Erythroblast (primary cell): ENCODE results near the gene SLC15A5.

ENCODE experiments used
- DNase-seq, 2 experiments: peaks; one replicate each; lab custom pipeline; 2025; lab: John Stamatoyannopoulos, UW
- GATA1 ChIP-seq: IDR thresholded peaks from 2 replicates; pipeline ENCODE4 v1.6.1; 2011; ENCODE audit warnings: low read depth, mild to moderate bottlenecking, control low read depth, low read length, moderate library complexity
- POLR2A ChIP-seq: IDR thresholded peaks from 2 replicates; pipeline ENCODE4 v1.6.1; 2011; ENCODE audit warnings: mild to moderate bottlenecking, low read length

The SLC15A5 gene

DNA sequence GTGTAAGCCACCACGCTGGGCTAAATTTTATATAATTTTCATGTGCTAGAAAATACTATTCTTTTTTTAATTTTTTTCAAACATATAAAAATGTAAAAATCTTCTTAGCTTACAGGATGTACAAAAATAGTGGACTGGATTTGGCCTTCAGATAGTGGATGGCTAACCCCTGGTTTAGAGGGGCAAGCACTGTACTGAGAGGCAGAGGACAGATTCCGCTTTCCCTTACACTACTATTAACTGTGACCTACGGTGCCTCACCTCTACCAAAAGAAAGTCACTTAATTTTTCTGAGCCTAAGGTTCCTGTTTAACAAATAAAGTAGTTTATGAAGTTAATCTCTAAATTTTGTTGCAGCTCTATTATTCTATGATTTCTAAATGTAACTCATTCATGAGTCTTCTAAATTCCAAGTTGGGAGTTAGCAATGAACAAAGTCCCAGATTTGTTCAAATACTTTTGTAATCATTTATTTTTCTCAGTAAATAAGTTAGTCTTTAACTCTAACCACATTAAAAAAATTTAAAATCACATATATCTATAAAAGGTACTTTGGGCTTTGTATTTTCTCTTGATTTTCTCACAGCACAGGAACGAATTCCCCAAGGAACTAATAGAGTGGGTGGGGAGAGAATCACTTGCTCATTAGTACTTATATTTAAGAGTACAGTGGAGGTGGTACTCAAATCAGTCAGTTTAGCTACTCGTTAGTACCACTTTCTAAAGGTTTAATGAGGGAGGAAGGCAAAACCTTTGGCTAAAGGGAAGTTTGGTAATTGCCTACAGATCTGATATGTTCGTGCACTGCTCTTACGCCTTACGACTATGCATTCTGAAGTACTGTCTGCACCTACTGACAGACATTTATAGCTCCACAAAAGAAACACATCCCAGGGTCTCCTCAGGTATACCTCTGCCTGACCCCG lies 33.7 kb downstream of the SLC15A5 start:
- DNase-seq = no peak
- TF ChIP-seq POLR2A (no peak), GATA1 (no peak)

DNA sequence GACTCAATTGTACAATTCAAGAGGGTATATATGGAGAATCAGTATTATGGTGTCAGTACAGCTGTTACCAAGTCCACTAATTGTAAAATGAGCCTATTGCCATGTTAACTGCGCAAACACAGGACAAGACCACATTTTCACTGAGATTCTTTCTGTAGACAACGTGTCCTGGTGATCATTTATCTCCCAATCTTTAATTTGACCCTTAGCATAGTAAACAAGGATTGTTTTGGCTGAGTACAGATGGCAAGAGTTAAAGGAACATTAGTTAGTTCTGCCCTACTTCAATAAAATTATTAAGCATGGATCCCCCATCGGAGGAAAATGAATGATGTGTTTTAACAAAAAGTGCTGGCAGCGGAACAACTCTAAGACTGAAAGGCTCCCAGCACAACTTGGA lies 36.1 kb downstream of the SLC15A5 start:
- no peak for DNase-seq
- TF ChIP-seq GATA1 (no peak), POLR2A (no peak)

DNA sequence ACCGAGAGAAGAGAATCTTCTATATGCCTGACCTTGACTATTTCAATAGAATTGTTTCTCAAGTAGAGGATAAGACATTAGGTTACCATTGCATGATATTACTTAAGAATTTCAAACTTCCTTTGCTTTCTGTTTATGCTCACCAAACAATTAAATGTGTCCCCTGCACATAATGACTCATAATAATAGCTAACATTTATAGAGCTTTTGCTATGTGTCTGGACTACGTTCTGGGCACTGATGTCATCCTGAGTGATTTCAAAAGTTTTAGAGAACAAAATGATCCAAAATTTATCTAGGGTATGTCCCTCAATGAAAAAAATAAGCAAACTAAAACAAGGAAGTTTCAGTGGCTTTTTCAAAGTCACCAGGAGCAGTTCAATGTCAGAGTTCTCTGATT lies 38.8 kb downstream of the SLC15A5 start:
- no peak for TF ChIP-seq GATA1
- no peak for TF ChIP-seq POLR2A
- DNase-seq = no peak

DNA sequence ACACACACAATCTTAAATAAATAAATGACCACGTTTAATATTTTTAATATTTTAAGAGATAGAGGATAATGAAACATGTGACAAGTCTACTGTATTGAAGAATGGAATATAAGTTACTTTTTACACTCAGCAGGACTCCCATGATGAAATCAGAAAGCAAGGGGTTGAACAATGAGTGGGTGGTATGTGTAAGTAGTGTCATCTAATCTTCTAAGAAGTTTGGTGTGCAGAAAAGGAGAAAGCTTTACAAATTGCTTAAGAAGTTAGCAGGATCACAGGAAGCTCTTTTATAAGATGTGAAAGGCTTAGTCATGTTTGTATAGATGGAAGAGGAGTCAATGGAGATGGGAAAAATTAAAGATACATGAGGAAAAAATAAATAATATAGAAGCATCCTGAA lies 47.8 kb downstream of the SLC15A5 start:
- DNase-seq = no peak

DNA sequence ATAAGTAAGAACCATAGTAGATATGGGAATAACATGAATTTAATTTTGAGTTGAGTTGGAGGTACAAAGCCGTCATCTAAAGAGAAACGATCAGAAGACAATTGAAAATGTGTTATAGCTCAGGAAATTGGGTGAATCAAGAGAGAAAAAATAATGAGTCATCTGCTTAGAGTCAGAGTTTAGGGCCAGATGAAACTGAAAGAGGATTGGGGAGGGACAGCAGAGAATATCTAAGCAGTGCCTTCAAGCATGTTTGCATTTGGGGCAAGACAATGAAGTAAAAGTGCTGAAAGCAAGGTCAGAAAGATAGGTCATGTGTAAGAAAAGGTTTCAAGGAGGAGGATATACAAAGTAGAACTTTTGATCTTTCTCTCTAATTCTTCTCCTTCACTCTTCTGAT lies 49.4 kb downstream of the SLC15A5 start:
- no peak for TF ChIP-seq POLR2A
- no peak for TF ChIP-seq GATA1
- no peak for DNase-seq

More for the DNA sequence above, 47.8 kb downstream of the SLC15A5 start:
- TF ChIP-seq GATA1 (no peak), POLR2A (no peak)

DNA sequence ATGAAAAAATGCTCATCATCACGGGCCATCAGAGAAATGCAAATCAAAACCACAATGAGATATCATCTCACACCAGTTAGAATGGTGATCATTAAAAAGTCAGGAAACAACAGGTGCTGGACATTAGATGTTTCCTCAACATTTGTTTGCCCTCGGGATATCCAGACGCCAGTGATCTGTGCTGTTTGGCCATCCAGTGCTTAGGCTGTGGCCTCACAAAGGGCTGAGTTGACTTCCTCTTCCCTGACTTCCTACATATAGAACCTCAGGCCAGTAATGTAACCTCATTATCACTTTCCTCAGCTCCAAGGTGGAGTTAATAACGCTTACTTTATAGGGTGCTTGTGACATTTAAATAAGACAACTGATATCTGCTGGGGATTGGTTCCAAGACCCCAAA lies 51.8 kb downstream of the SLC15A5 start:
- TF ChIP-seq POLR2A (no peak), GATA1 (no peak)
- no peak for DNase-seq

DNA sequence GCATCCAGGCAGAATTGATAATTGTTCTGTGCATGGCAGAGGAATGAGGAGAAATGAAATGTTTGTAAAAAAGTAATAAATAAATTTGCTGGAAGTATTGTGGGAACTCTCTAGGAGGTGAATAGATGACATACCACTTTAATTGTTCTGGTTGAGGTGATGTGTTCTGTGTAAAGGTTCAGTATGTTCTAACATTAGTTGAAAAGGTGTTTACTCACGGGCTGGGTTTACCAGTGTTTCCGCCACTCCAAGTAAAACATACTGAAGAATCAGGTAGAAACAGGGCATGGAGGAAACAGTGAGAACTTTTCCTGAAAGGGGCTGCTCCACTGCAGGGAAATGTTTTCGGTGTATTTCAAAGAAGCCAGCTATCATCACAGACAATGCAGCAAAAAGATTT lies 53.3 kb downstream of the SLC15A5 start:
- DNase-seq = no peak
- TF ChIP-seq POLR2A (no peak), GATA1 (no peak)

DNA sequence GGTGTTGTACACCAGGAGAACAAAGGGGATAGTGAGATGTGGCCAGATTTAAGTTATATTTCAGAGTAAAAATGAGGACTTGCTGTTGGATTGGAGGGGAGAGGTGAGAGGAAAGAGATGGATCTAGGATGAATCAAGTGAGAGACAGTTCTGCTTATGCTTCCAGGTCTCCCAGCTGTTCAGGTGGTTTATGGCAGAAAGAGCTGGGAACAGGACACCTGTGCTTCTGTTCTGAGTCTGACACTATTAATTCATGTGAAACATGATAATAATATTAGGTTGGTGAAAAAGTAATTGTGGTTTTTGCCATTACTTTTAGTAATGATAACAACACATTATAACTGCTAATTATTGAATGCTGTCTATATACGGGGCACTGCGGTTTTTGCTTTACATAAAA lies 55.7 kb downstream of the SLC15A5 start:
- TF ChIP-seq GATA1 (no peak), POLR2A (no peak)
- no peak for DNase-seq

DNA sequence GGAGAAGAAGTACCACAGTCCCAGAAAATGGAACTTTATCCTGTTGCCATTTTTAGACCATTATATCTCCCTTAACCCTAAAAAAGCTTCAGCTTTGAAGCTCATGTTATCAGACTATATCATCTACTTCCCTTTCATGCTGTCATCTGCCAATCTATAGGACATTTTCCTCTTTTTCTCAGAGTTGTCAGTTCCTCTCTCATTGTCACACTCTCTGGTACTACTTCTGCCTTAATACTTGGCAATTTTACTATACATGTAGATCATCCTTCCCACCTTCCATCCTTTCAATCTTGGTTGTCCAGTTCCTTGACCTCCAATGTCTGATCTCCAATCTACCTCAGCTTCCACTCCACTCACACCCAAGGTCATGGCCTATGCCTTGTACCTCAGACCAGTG lies 57.4 kb downstream of the SLC15A5 start:
- TF ChIP-seq GATA1 (no peak), POLR2A (no peak)

DNA sequence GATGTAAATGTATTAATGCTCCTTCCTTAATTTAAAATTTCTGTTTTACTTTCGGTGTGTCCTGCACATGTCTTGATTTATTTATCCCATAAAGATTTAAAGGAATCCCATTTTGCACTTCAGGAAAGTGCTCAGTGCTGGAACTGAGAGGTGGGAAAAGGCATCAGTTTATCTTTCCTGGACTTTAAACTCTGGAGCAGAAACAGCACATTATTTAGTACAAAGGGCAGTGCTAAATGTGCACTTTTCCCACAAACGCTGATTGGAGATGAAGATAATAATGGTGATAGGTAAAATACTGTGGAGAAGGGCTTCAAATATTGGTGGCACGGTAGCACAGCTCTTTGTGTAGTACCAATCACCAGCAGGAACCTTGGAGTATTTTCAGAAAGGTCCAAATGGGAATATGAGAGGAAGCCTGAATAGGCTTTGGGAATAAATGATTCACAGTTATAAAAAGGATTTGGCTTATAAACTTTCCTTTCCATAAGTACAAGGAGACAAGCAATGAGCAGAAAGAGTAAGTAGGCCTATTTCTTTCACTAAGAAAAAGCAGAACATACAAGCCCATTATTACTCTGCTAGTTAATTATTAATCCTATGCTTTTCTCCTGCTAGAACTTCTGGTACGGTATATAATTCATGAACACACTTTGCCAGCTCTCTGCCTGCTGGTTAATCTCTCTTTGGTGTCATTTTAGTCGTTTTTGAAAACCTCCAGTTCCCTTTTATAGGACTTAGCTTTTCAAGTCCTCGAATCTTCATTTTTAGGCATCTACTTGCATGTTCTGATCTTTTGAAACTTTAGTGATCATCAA lies 58.3 kb downstream of the SLC15A5 start:
- DNase-seq = no peak
- no peak for TF ChIP-seq POLR2A
- TF ChIP-seq GATA1 = no peak

More for the DNA sequence above, 57.4 kb downstream of the SLC15A5 start:
- DNase-seq = no peak

DNA sequence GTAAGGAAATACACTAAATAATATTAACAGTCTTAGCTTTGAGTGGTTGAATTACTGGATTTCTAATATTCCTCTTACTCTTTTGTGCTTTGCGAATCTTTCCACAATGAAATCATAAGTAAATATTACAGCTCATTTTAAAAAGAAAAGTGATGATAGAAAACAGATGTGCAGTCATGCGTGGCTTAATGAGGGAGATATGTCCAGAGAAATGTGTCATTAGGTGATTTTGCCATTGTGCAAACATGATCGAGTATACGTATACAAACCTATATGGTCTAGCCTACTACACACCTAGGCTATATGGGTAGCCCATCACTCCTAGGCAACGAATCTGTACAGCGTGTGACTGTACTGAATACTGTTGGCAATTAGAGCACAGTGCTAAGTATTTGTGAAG lies 59.3 kb downstream of the SLC15A5 start:
- no peak for DNase-seq
- TF ChIP-seq POLR2A (no peak), GATA1 (no peak)

DNA sequence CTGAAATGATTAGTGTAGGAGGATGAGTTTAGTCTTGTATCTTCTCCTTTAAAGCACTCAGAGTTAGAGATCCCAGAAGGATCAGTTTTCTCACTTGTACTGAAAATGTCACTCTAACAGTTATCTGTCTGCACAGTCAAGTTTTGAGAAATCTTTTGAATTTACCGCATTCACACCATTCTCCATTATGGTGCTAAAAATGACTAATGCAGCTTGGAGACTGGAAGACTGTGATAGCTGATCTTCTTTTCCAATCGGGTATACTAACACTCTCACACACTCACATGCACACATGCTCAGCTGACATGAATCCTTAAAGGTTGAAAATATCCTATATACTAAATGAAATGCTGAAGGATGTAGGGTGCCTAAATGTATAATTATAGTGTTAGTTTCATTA lies 65.8 kb downstream of the SLC15A5 start:
- no peak for TF ChIP-seq GATA1
- TF ChIP-seq POLR2A = no peak
- no peak for DNase-seq

DNA sequence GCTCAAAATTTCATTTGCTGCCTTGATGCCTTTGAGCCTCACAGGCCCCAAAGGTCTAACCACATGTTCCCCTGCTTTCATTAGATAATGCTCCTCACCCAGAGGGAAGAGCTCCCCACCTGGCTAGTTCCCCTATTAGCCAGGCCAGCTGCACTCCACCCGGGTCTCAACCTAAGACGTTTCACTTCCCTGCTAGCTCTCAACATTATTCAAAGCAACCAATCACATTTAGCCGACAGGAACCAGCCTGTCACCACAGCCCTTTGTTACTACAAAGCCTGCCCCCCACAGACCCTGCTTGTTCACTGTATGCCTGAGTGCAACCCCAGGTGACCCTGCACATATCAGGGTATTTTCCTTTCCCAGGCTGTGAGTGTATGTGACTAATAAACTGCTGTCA lies 78.6 kb downstream of the SLC15A5 start:
- no peak for DNase-seq
- TF ChIP-seq GATA1 = no peak
- TF ChIP-seq POLR2A = no peak

DNA sequence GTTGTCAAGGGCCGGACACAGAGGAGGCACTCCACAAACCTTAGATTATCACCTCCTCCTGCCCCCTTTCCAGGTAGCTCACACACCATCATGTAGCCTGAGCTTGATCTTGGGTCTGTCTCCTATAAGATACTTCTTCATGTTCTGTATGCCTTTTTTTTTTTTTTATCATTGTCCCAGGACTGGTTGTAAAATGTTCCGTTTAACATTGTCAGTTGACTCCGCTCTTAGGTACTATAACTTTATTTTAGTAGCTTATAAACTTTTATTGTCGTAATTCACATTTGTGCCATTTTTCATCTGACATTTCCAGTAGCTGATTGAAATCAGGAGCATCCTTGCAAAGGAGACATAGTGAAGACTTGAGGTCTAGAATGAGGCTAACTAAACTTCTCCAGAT lies 79.9 kb downstream of the SLC15A5 start:
- TF ChIP-seq POLR2A = no peak
- no peak for TF ChIP-seq GATA1
- DNase-seq = no peak
